AG04449 (cell line): Measurements from ENCODE around the gene TMCC3.

Source experiments
- CTCF ChIA-PET: fragments of 350-600 bp; formaldehyde crosslinking; extraction: SDS; loops from one replicate; lab custom pipeline; 2021; ENCODE audit warnings: antibody characterized with exemption; lab: Yijun Ruan, JAX
- POLR2A ChIA-PET: fragments of 400-600, 350-600 bp; formaldehyde crosslinking; extraction: SDS; loops from one replicate; lab custom pipeline; 2020; ENCODE audit warnings: antibody characterized with exemption, inconsistent platforms; lab: Yijun Ruan, JAX
- DNase-seq: peaks from one replicate; pipeline ENCODE4 v3.0.0-alpha.2; 2010; ENCODE audit warnings: low read depth, low spot score
- H3K4me3 ChIP-seq: 2 replicates; pipeline ENCODE4 v1.5.1; 2011; ENCODE audit warnings: low read depth, mild to moderate bottlenecking, control low read depth, low read length
- CTCF ChIP-seq: IDR thresholded peaks from one replicate; pipeline ENCODE4 v1.5.1; 2011; ENCODE audit warnings: mild to moderate bottlenecking, moderate library complexity, low read length, control low read depth, inconsistent platforms; ENCODE audit not compliant: insufficient read depth; ENCODE audit errors: missing control alignments

TMCC3 gene

GRCh38 chr12:94560431-94561221 lies 89.7 kb downstream of the TMCC3 start:
- H3K4me3 ChIP-seq, result no peak overlapping the region
- TF ChIP-seq CTCF, result no peak
- ChIA-PET CTCF (no interaction called here), POLR2A (no interaction called here)
- no peak for DNase-seq

- ChIA-PET POLR2A (no interaction called here), CTCF (interaction anchor here (1.1 kb wide), 1 partner anchor 13 kb away, joined by 4 read pairs; no protein-coding TSS in a partner anchor)
- no peak for DNase-seq
- TF ChIP-seq CTCF, result no peak
- H3K4me3 ChIP-seq, result no peak overlapping the region
Measured at GRCh38 chr12:94558612-94559011, 91.7 kb downstream of the TMCC3 start.

GRCh38 chr12:94557746-94558295 lies 92.5 kb downstream of the TMCC3 start:
- no peak for DNase-seq
- ChIA-PET POLR2A (no interaction called here), CTCF (no interaction called here)
- TF ChIP-seq CTCF, result no peak
- H3K4me3 ChIP-seq, result no peak overlapping the region

- POLR2A ChIA-PET, result no interaction called here
- no peak for DNase-seq
- H3K4me3 ChIP-seq, result no peak overlapping the region
- CTCF ChIA-PET, result interaction anchor here (1.5 kb wide), 1 partner anchor 11 kb away, joined by 5 read pairs; no protein-coding TSS in a partner anchor
- no peak for TF ChIP-seq CTCF
Measured at GRCh38 chr12:94555687-94556086, 94.7 kb downstream of the TMCC3 start.

GRCh38 chr12:94553875-94554274 lies 96.5 kb downstream of the TMCC3 start:
- ChIA-PET CTCF (no interaction called here), POLR2A (no interaction called here)
- TF ChIP-seq CTCF, result no peak
- no peak overlapping the region for H3K4me3 ChIP-seq
- no peak for DNase-seq

- TF ChIP-seq CTCF, result no peak
- no peak overlapping the region for H3K4me3 ChIP-seq
- no peak for DNase-seq
- ChIA-PET CTCF (no interaction called here), POLR2A (no interaction called here)
Measured at GRCh38 chr12:94553130-94553519, 97.2 kb downstream of the TMCC3 start.
